ENCODE data around the gene MORC3.

Gene MORC3

GRCh38 chr21:36344931-36345330, 24.9 kb downstream of the MORC3 start:
- Histone ChIP-seq H3K27me3 (ENCODE audit: insufficient read depth, poor library complexity, severe bottlenecking) (no peaks in the 10 kb centered on the region), H3K9me3 (ENCODE audit: severe bottlenecking) (no peaks in the 10 kb centered on the region), H3K4me3 (ENCODE audit: severe bottlenecking) (no peak overlapping the region), H3K36me3 (ENCODE audit: low read depth) (peaks cover 93% of the 10 kb centered on the region), H3K4me1 (ENCODE audit: insufficient read depth, poor library complexity, severe bottlenecking) (no peaks in the 10 kb centered on the region), H3K27ac (ENCODE audit: poor library complexity, severe bottlenecking) (no peak overlapping the region)
- DNase-seq (ENCODE audit: low spot score) (no peak), ATAC-seq (ENCODE audit: low read depth) (no peak)
- no peak for TF ChIP-seq CTCF (IDR thresholded peaks at IDR 0.05; ENCODE audit: poor library complexity, severe bottlenecking)

- peaks cover 93% of the 10 kb centered on the region for H3K36me3 ChIP-seq (ENCODE audit: low read depth)
- DNase-seq (ENCODE audit: low spot score): no peak
- H3K27ac ChIP-seq (ENCODE audit: poor library complexity, severe bottlenecking): no peak overlapping the region
These were observed 27.4 kb downstream of the MORC3 start for GRCh38 chr21:36347278-36347961.

GRCh38 chr21:36347962-36348328, 27.9 kb downstream of the MORC3 start:
- no peak overlapping the region for H3K4me3 ChIP-seq (ENCODE audit: severe bottlenecking)
- ATAC-seq (ENCODE audit: low read depth) (no peak), DNase-seq (ENCODE audit: low spot score) (no peak)
- no peaks in the 10 kb centered on the region for H3K4me1 ChIP-seq (ENCODE audit: insufficient read depth, poor library complexity, severe bottlenecking)
- H3K27me3 ChIP-seq (ENCODE audit: insufficient read depth, poor library complexity, severe bottlenecking): no peaks in the 10 kb centered on the region
- H3K36me3 ChIP-seq (ENCODE audit: low read depth): peaks cover 92% of the 10 kb centered on the region
- H3K27ac ChIP-seq (ENCODE audit: poor library complexity, severe bottlenecking): no peak overlapping the region
- no peaks in the 10 kb centered on the region for H3K9me3 ChIP-seq (ENCODE audit: severe bottlenecking)
- TF ChIP-seq CTCF (IDR thresholded peaks at IDR 0.05; ENCODE audit: poor library complexity, severe bottlenecking): no peak

More at GRCh38 chr21:36347278-36347961, 27.4 kb downstream of the MORC3 start:
- no peaks in the 10 kb centered on the region for H3K27me3 ChIP-seq (ENCODE audit: insufficient read depth, poor library complexity, severe bottlenecking)
- no peak for TF ChIP-seq CTCF (IDR thresholded peaks at IDR 0.05; ENCODE audit: poor library complexity, severe bottlenecking)
- H3K9me3 ChIP-seq (ENCODE audit: severe bottlenecking): no peaks in the 10 kb centered on the region
- H3K4me1 ChIP-seq (ENCODE audit: insufficient read depth, poor library complexity, severe bottlenecking): no peaks in the 10 kb centered on the region
- H3K4me3 ChIP-seq (ENCODE audit: severe bottlenecking): no peak overlapping the region
- ATAC-seq (ENCODE audit: low read depth): no peak

- DNase-seq (ENCODE audit: low spot score) (no peak), ATAC-seq (ENCODE audit: low read depth) (no peak)
- Histone ChIP-seq H3K27me3 (ENCODE audit: insufficient read depth, poor library complexity, severe bottlenecking) (no peaks in the 10 kb centered on the region), H3K36me3 (ENCODE audit: low read depth) (peaks cover 81% of the 10 kb centered on the region), H3K9me3 (ENCODE audit: severe bottlenecking) (no peaks in the 10 kb centered on the region), H3K4me3 (ENCODE audit: severe bottlenecking) (no peak overlapping the region), H3K27ac (ENCODE audit: poor library complexity, severe bottlenecking) (no peak overlapping the region), H3K4me1 (ENCODE audit: insufficient read depth, poor library complexity, severe bottlenecking) (no peaks in the 10 kb centered on the region)
- TF ChIP-seq CTCF (IDR thresholded peaks at IDR 0.05; ENCODE audit: poor library complexity, severe bottlenecking): no peak
These were observed 29.3 kb downstream of the MORC3 start for GRCh38 chr21:36349315-36349714.

GRCh38 chr21:36350282-36350910, 30.4 kb downstream of the MORC3 start:
- no peaks in the 10 kb centered on the region for H3K27me3 ChIP-seq (ENCODE audit: insufficient read depth, poor library complexity, severe bottlenecking)
- TF ChIP-seq CTCF (IDR thresholded peaks at IDR 0.05; ENCODE audit: poor library complexity, severe bottlenecking): no peak
- no peak overlapping the region for H3K4me3 ChIP-seq (ENCODE audit: severe bottlenecking)
- no peaks in the 10 kb centered on the region for H3K9me3 ChIP-seq (ENCODE audit: severe bottlenecking)
- no peaks in the 10 kb centered on the region for H3K4me1 ChIP-seq (ENCODE audit: insufficient read depth, poor library complexity, severe bottlenecking)
- DNase-seq (ENCODE audit: low spot score) (no peak), ATAC-seq (ENCODE audit: low read depth) (no peak)
- no peak overlapping the region for H3K27ac ChIP-seq (ENCODE audit: poor library complexity, severe bottlenecking)
- H3K36me3 ChIP-seq (ENCODE audit: low read depth): peaks cover 83% of the 10 kb centered on the region
